Measurements from ENCODE around the gene CHFR. TPM values are rescaled to one million over a fixed set of nuclear protein-coding genes. Genes with fewer than 3 reads are reported as not detected.
A peak's percentile ranks its signal among the peaks of the same experiment; 100 is the strongest.
"Not testable (repeated sequence)": the region's sequence is repeated elsewhere in the genome, so short reads cannot be mapped to it uniquely, and the experiment has no call there.

The CHFR gene
- total and polyA plus RNA-seq, 7 donors: 18.0 to 52.3 (median 23.5) TPM

DNA sequence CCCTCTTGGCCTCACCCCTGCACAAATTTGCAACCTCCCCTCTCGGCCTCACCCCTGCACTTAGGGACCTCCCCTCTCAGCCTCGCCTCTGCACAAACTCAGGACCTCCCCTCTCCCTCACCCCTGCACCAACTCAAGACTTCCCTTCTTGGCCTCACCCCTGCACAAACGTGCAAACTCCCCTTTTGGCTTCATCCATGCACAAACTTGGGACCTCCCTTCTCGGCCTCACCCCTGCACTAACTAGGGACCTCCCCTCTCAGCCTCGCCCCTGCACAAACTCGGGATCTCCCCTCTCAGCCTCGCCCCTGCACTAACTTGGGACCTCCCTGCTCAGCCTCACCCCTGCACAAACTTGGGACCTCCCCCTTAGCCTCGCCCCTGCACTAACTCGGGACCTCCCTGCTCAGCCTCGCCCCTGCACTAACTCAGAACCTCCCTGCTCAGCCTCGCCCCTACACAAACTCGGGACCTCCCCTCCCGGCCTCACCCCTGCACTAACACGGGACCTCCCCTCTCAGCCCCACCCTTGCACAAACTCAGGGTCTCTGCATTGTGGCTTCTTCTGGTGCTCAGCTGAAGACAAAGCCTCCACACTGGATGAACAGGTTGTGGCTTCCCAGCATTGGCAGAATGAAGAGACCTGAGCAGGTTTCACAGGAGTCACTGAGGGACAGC is 47.7 kb downstream of the CHFR start:
- Histone ChIP-seq H3K9me3 (no peaks in the 10 kb centered on the region), H3K36me3 (peaks cover 0 to 46% (median 36%) of the 10 kb centered on the region in 4 donors), H3K4me3 (no peak overlapping the region), H3K27me3 (no peaks in the 10 kb centered on the region), H3K27ac (no peak overlapping the region), H3K4me1 (peaks cover 0 to 20% (median 16%) of the 10 kb centered on the region in 4 donors)
- no peak for DNase-seq
- intact Hi-C loops (cut with DNase I): no loop called here
- 86 to 90% methylated on average over 14 of the region's 14 CpGs for WGBS, 2 donors
- TF ChIP-seq EP300 (IDR thresholded peaks at IDR 0.05) (no peak), POLR2A (IDR thresholded peaks at IDR 0.05) (no peak), POLR2AphosphoS5 (IDR thresholded peaks at IDR 0.05) (no peak)
- TF ChIP-seq, protein P1, sequence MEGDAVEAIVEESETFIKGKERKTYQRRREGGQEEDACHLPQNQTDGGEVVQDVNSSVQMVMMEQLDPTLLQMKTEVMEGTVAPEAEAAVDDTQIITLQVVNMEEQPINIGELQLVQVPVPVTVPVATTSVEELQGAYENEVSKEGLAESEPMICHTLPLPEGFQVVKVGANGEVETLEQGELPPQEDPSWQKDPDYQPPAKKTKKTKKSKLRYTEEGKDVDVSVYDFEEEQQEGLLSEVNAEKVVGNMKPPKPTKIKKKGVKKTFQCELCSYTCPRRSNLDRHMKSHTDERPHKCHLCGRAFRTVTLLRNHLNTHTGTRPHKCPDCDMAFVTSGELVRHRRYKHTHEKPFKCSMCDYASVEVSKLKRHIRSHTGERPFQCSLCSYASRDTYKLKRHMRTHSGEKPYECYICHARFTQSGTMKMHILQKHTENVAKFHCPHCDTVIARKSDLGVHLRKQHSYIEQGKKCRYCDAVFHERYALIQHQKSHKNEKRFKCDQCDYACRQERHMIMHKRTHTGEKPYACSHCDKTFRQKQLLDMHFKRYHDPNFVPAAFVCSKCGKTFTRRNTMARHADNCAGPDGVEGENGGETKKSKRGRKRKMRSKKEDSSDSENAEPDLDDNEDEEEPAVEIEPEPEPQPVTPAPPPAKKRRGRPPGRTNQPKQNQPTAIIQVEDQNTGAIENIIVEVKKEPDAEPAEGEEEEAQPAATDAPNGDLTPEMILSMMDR (IDR thresholded peaks at IDR 0.05): no peak

DNA sequence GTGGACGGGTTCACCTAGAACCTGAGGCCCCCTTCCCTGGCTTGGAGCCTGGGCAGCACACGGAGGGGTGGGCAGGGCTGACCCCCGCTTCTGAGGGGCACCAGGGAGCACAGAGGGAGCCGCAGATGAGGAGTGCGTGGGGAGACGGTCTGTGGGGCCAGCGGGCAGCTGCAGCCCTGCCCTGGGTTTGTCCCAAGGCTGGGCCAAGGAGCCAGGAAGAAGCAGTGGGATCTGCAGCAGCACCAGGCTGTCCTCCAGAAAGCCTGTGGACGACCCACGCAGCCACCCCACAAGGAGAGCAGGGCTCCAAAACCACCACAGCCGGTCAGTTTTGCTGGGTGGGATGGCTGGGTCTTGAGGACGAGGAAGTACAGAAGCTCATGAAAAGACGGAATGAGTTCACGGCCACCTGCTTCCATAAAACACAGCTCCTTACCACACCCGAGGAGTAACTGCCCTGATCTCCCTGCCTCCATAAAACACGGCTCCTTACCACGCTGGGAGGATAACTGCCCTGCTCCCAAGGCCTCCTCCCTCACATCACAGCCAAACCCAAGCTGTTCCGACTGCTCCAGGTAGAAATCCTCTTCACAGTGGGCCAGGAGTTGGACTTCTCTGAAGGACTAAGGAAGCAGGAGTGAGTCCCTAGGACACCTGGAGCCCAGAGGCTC is 48.9 kb downstream of the CHFR start:
- TF ChIP-seq POLR2AphosphoS5 (IDR thresholded peaks at IDR 0.05) (no peak), POLR2A (IDR thresholded peaks at IDR 0.05) (no peak), EP300 (IDR thresholded peaks at IDR 0.05) (no peak)
- TF ChIP-seq, protein P1 (IDR thresholded peaks at IDR 0.05): no peak
- H3K4me1 ChIP-seq: peaks cover 0 to 20% (median 16%) of the 10 kb centered on the region in 4 donors
- intact Hi-C loops (cut with DNase I): no loop called here
- no peak overlapping the region for H3K4me3 ChIP-seq
- peak overlapping the region; percentile 52 to 65 (median 64) for H3K27ac ChIP-seq
- no peaks in the 10 kb centered on the region for H3K27me3 ChIP-seq
- no peaks in the 10 kb centered on the region for H3K9me3 ChIP-seq
- 54 to 77% methylated on average over 17 of the region's 17 CpGs for WGBS, 2 donors
- no peak for DNase-seq
- peaks cover 0 to 42% (median 32%) of the 10 kb centered on the region in 4 donors for H3K36me3 ChIP-seq

DNA sequence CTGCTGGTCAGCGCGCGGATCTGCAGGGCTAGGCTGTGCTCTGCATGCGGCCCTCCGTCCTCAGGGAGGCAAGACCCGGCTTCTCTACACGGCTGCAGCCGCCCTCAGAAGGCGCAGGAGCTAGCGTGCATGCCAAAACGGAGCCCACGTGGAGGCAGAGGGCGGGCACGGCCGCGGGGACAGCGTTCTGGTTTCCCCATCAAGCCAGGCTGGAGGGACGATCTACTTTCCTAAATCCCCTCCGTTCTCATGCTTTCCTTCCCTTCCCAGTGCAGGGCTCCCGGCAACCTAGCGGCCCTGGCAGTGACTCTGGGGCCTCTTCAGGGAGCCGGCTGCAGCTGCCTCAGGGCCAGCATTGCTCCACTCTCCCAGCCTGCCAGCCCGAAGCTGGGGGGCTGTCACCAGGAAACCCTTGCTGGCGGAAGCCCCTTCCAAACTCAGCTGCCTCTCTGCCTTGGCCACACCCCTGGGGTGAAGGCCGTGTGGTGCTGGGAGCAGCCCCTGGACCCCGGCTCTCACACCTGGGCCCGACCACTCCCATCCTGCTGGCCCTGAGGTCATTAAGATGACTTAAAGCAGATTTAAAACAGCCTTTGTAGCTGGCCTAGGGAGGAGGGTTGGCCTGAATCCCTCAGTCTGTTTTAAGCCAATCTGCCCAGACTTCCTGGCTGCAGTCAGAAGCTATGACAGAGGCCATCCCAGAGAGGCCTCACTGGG is 49.6 kb downstream of the CHFR start:
- H3K4me3 ChIP-seq: peak overlapping the region in 1 of 4 donors; percentile 10
- DNase-seq: peak; percentile 78
- intact Hi-C loops (cut with DNase I): no loop called here
- 78 to 82% methylated on average over 27 of the region's 27 CpGs for WGBS, 2 donors
- no peaks in the 10 kb centered on the region for H3K9me3 ChIP-seq
- peaks cover 0 to 20% (median 16%) of the 10 kb centered on the region in 4 donors for H3K4me1 ChIP-seq
- TF ChIP-seq POLR2A (IDR thresholded peaks at IDR 0.05): no peak
- peak in 2 of 4 donors; percentile 8 to 24 for TF ChIP-seq POLR2AphosphoS5 (IDR thresholded peaks at IDR 0.05)
- H3K36me3 ChIP-seq: peaks cover 0 to 36% (median 26%) of the 10 kb centered on the region in 4 donors
- H3K27me3 ChIP-seq: no peaks in the 10 kb centered on the region
- H3K27ac ChIP-seq: peak overlapping the region; percentile 52 to 65 (median 64)

DNA sequence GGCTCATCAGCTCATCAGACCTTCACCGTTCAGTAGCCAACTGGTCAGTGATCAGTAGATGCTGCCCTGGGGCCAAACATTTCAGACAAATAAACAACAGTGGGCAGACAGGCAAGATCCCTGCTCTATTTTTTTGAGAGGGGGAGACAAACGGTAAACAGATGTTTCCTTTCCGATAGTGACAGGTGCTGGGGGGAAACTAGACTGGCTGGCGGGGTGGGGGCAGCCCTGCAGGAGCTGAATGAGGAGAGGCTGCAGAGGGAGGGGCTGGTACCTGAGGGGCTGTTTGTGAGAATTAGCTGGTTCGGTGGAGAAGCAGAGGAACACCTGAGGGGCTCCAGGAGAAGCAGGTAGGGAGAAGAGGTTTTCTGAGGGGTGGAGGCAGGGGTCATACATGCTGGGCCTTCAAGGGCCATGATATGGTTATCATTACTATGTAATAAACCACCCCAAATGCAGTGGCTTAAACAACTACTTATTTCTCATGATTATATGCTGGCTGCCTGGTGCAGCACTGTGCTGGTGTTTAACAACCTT is 50.5 kb downstream of the CHFR start:
- H3K27ac ChIP-seq: no peak overlapping the region
- H3K27me3 ChIP-seq: no peaks in the 10 kb centered on the region
- 63 to 86% methylated on average over 5 of the region's 5 CpGs for WGBS, 2 donors
- peaks cover 0 to 20% (median 16%) of the 10 kb centered on the region in 4 donors for H3K4me1 ChIP-seq
- TF ChIP-seq, protein P1 (IDR thresholded peaks at IDR 0.05): no peak
- TF ChIP-seq EP300 (IDR thresholded peaks at IDR 0.05): no peak
- peaks cover 0 to 28% (median 17%) of the 10 kb centered on the region in 4 donors for H3K36me3 ChIP-seq
- no peak for DNase-seq
- intact Hi-C loops (cut with DNase I): no loop called here
- H3K4me3 ChIP-seq: no peak overlapping the region
- no peaks in the 10 kb centered on the region for H3K9me3 ChIP-seq

DNA sequence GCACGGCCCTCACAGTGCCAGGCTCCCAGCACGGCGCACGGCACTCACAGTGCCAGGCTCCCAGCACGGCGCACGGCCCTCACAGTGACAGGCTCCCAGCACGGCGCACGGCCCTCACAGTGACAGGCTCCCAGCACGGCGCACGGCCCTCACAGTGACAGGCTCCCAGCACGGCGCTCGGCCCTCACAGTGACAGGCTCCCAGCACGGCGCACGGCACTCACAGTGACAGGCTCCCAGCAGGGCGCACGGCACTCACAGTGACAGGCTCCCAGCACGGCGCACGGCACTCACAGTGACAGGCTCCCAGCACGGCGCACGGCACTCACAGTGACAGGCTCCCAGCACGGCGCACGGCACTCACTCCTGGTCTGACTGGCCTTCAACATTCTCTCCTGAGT is 51.2 kb downstream of the CHFR start:
- H3K4me3 ChIP-seq; intact Hi-C loops (cut with DNase I); H3K27me3 ChIP-seq; H3K9me3 ChIP-seq; DNase-seq; H3K27ac ChIP-seq: not testable (repeated sequence)
- WGBS, 2 donors: 79 to 95% methylated on average over 30 of the region's 30 CpGs
- peaks cover 0 to 21% (median 12%) of the 10 kb centered on the region in 4 donors for H3K36me3 ChIP-seq
- peaks cover 0 to 20% (median 16%) of the 10 kb centered on the region in 4 donors for H3K4me1 ChIP-seq
